CD4-positive, CD25-positive, alpha-beta regulatory T cell (primary cell): ENCODE results near the gene FHIT. TPM values are rescaled to one million over a fixed set of nuclear protein-coding genes. Genes with fewer than 3 reads are reported as not detected.
A peak's percentile ranks its signal among the peaks of the same experiment; 100 is the strongest.

Experiments used
- ATAC-seq, 2 donors: fragments of 150-1000 bp; cut with Tn5 transposase; one replicate each; pipeline ENCODE4 v1.10.0; 2021; ENCODE audit warnings: low read depth in 2 of 2, moderate number of reproducible peaks in 2 of 2, moderate library complexity in 1 of 2
- DNase-seq, 3 donors: peaks; one replicate each; pipeline versions ENCODE4 v3.0.0 to v3.0.0-alpha.2; 2012 to 2022; ENCODE audit warnings: mixed read lengths in 1 of 3
- H3K27ac ChIP-seq: one replicate; pipeline ENCODE4 v1.7.0; 2013; ENCODE audit warnings: mild to moderate bottlenecking, low read length; ENCODE audit not compliant: insufficient read depth, poor library complexity, severe bottlenecking
- H3K27me3 ChIP-seq: one replicate; pipeline ENCODE4 v1.7.0; 2013; ENCODE audit warnings: low read length; ENCODE audit not compliant: control insufficient read depth, insufficient read depth
- H3K36me3 ChIP-seq: one replicate; pipeline ENCODE4 v1.7.0; 2013; ENCODE audit warnings: mild to moderate bottlenecking, low read length, moderate library complexity; ENCODE audit not compliant: control insufficient read depth, insufficient read depth
- H3K4me1 ChIP-seq: 2 replicates; pipeline ENCODE4 v1.7.0; 2013; ENCODE audit warnings: mild to moderate bottlenecking, low read length; ENCODE audit not compliant: insufficient read depth, control insufficient read depth, poor library complexity, severe bottlenecking
- H3K4me3 ChIP-seq: one replicate; pipeline ENCODE4 v1.7.0; 2013; ENCODE audit warnings: low read depth, mild to moderate bottlenecking, low read length, moderate library complexity
- H3K9me3 ChIP-seq, 2 experiments: 1 replicate in 1 of 2; 2 replicates in 1 of 2; pipeline ENCODE4 v1.7.0; 2013; ENCODE audit warnings: low read length in 2 of 2, mild to moderate bottlenecking in 1 of 2, moderate library complexity in 1 of 2; ENCODE audit not compliant: control insufficient read depth in 2 of 2
- H3K27ac Mint-ChIP-seq, 3 donors: one replicate each; pipeline ENCODE4 v1.8.0; 2020 to 2022; ENCODE audit warnings: mild to moderate bottlenecking in 3 of 3, mixed read lengths in 3 of 3, moderate library complexity in 2 of 3
- H3K27me3 Mint-ChIP-seq: one replicate; pipeline ENCODE4 v1.8.0; 2022; ENCODE audit warnings: mild to moderate bottlenecking, mixed read lengths
- H3K36me3 Mint-ChIP-seq: one replicate; pipeline ENCODE4 v1.8.0; 2020; ENCODE audit warnings: mixed read lengths
- H3K4me1 Mint-ChIP-seq, 4 donors: one replicate each; pipeline ENCODE4 v1.8.0; 2020 to 2022; ENCODE audit warnings: mixed read lengths in 4 of 4, mild to moderate bottlenecking in 1 of 4
- H3K4me3 Mint-ChIP-seq, 4 donors: one replicate each; pipeline ENCODE4 v1.8.0; 2020 to 2022; ENCODE audit warnings: mild to moderate bottlenecking in 4 of 4, mixed read lengths in 4 of 4, moderate library complexity in 3 of 4
- H3K9me3 Mint-ChIP-seq, 7 donors: one replicate each; pipeline ENCODE4 v1.8.0; 2020 to 2022; ENCODE audit warnings: mixed read lengths in 7 of 7, mild to moderate bottlenecking in 3 of 7, moderate library complexity in 2 of 7
- polyA plus RNA-seq, 4 donors: library from polyadenylated mRNA; unstranded; fragments of 300-500 nt; fragmentation: Illumina TruSeq; gene quantifications; one replicate each; pipeline ENCODE4 v1.2.3, GENCODE V29; 2021
- total RNA-seq: library from RNA; stranded (reverse); gene quantifications from one replicate; pipeline ENCODE4 v1.2.3, GENCODE V29; 2022

The FHIT gene
- total and polyA plus RNA-seq, 5 donors from 2014 or later, result 7.8 to 120 (median 14.4) TPM

DNA sequence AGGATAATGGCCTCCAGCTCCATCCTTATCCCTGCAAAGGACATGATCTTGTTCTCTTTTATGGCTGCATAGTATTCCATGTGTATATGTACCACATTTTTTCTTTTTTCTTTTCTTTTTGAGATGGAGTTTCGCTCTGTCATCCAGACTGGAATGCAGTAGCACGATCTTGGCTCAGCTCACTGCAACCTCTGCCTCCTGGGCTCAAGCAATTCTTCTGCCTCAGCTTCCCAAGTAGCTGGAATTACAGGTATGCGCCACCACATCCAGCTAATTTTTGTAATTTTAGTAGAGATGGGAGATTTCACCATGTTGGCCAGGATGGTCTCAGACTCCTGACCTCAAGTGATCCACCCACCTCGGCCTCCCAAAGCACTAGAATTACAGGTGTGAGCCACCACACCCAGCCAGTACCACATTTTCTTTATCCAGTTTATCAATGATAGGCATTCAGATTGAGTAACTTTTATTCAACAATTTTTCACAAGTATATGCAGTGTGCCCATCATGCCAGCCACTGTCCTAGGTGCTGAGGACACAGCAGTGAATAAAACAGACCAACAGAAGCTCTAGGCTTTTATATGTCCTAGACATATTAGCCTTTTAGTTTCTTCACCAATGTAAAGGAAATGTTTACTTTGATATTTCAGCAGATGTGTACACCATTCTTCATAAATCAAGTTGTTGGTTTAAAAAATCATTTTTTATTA, 815.2 kb downstream of the FHIT start:
- H3K9me3 Mint-ChIP-seq, result no peaks in the 10 kb centered on the region
- no peaks in the 10 kb centered on the region for H3K36me3 ChIP-seq

DNA sequence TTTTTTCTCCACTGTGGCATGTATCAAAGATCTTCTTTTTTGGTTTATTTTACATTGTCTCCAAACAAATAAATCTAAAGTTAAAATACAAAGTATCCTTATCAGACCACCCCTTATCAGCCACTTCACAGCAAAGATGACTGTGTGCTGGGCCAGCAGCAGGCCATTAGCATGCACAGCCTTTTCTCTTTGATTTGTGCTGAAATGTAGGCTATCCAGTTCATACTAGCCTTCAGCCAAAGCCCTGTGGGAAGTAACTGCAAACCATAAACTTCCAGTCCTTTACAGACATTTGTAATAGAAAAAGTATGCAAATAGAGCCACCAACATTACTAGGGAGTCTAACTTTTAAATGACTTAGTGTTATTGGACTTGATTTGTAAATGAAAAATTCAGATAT, 816.3 kb downstream of the FHIT start:
- DNase-seq, result no peak
- H3K4me3 ChIP-seq, result no peak overlapping the region
- no peak overlapping the region for H3K4me3 Mint-ChIP-seq
- ATAC-seq, result no peak
- H3K4me1 Mint-ChIP-seq, result peaks cover 0 to 6% (median 0%) of the 10 kb centered on the region in 4 donors
- no peaks in the 10 kb centered on the region for H3K36me3 Mint-ChIP-seq
- H3K27ac ChIP-seq, result no peak overlapping the region
- H3K27ac Mint-ChIP-seq, result no peak overlapping the region
- peaks cover 0 to 4% (median 0%) of the 10 kb centered on the region in 7 donors for H3K9me3 Mint-ChIP-seq
- H3K27me3 ChIP-seq, result no peaks in the 10 kb centered on the region
- H3K27me3 Mint-ChIP-seq, result no peaks in the 10 kb centered on the region
- H3K9me3 ChIP-seq, result no peaks in the 10 kb centered on the region
- H3K4me1 ChIP-seq, result no peaks in the 10 kb centered on the region
- no peaks in the 10 kb centered on the region for H3K36me3 ChIP-seq

More for the DNA sequence above, 815.2 kb downstream of the FHIT start:
- Histone ChIP-seq H3K9me3 (no peaks in the 10 kb centered on the region), H3K4me3 (no peak overlapping the region), H3K27me3 (no peaks in the 10 kb centered on the region), H3K27ac (no peak overlapping the region), H3K4me1 (no peaks in the 10 kb centered on the region)
- Mint-ChIP-seq H3K27ac (no peak overlapping the region), H3K4me1 (peaks cover 0 to 8% (median 0%) of the 10 kb centered on the region in 4 donors), H3K4me3 (no peak overlapping the region), H3K27me3 (no peaks in the 10 kb centered on the region), H3K36me3 (no peaks in the 10 kb centered on the region)
- DNase-seq (no peak), ATAC-seq (no peak)

- Mint-ChIP-seq H3K9me3 (peaks cover 0 to 4% (median 0%) of the 10 kb centered on the region in 7 donors), H3K36me3 (no peaks in the 10 kb centered on the region), H3K4me1 (peaks cover 0 to 9% (median 0%) of the 10 kb centered on the region in 4 donors), H3K27ac (no peak overlapping the region), H3K27me3 (no peaks in the 10 kb centered on the region), H3K4me3 (no peak overlapping the region)
- no peaks in the 10 kb centered on the region for H3K9me3 ChIP-seq
- H3K27ac ChIP-seq, result no peak overlapping the region
- no peak for DNase-seq
- H3K4me3 ChIP-seq, result no peak overlapping the region
- no peak for ATAC-seq
- H3K4me1 ChIP-seq, result no peaks in the 10 kb centered on the region
- H3K36me3 ChIP-seq, result no peaks in the 10 kb centered on the region
- H3K27me3 ChIP-seq, result no peaks in the 10 kb centered on the region
Observed at GRCh38 chr3:60434323-60434722, 816.9 kb downstream of the FHIT start.

DNA sequence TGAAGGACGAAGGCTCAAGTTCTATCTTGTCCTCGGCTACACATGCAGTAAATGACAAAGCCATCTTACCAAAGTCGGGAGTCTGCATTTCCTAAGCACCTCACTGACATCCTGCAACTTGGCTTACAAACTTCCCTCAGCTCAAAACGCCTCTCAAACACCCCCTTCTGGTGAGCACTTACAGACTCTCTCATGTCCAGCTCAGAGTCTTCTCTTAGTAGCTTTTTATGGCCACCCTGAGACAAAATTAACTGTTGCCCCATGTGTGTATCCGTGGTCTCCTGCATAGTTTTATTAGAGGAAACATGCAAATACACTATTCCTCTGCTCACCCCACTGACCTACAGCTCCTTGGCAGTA, 819.7 kb downstream of the FHIT start:
- H3K27ac Mint-ChIP-seq, result no peak overlapping the region
- ATAC-seq, result peak in 1 of 2 donors; percentile 31
- no peaks in the 10 kb centered on the region for H3K36me3 ChIP-seq
- H3K27me3 ChIP-seq, result no peaks in the 10 kb centered on the region
- H3K4me3 ChIP-seq, result no peak overlapping the region
- H3K4me1 Mint-ChIP-seq, result peaks cover 0 to 9% (median 0%) of the 10 kb centered on the region in 4 donors
- H3K27ac ChIP-seq, result no peak overlapping the region
- H3K4me3 Mint-ChIP-seq, result no peak overlapping the region
- H3K9me3 ChIP-seq, result no peaks in the 10 kb centered on the region
- H3K27me3 Mint-ChIP-seq, result no peaks in the 10 kb centered on the region
- H3K36me3 Mint-ChIP-seq, result no peaks in the 10 kb centered on the region
- no peaks in the 10 kb centered on the region for H3K4me1 ChIP-seq
- peaks cover 0 to 4% (median 0%) of the 10 kb centered on the region in 7 donors for H3K9me3 Mint-ChIP-seq
- DNase-seq, result peak in 2 of 3 donors; percentile 3 to 27

DNA sequence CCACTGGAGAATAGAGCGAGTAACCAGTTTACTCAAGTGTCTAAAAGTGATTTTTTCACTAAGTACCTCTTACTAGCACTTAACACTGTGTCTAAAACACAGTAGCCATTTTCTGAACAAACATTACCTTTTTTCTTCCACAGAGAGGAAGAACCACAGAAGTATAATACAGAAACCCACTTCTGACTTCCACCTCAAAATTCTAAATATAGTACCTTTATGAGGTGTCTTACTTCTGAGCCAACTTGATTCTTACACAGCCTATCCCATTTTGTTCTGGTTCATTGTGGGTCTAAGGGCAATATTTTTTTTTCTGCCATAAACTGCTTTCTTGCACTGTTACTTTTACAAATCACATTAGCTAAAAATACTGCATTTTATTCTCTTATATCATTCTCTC, 821.0 kb downstream of the FHIT start:
- Mint-ChIP-seq H3K36me3 (no peaks in the 10 kb centered on the region), H3K27me3 (no peaks in the 10 kb centered on the region), H3K4me3 (no peak overlapping the region), H3K4me1 (peaks cover 0 to 9% (median 0%) of the 10 kb centered on the region in 4 donors), H3K27ac (no peak overlapping the region), H3K9me3 (peaks cover 0 to 4% (median 0%) of the 10 kb centered on the region in 7 donors)
- Histone ChIP-seq H3K36me3 (no peaks in the 10 kb centered on the region), H3K27ac (no peak overlapping the region), H3K9me3 (no peaks in the 10 kb centered on the region), H3K4me3 (no peak overlapping the region), H3K4me1 (no peaks in the 10 kb centered on the region), H3K27me3 (no peaks in the 10 kb centered on the region)
- DNase-seq, result peak in 1 of 3 donors; percentile 9
- no peak for ATAC-seq

DNA sequence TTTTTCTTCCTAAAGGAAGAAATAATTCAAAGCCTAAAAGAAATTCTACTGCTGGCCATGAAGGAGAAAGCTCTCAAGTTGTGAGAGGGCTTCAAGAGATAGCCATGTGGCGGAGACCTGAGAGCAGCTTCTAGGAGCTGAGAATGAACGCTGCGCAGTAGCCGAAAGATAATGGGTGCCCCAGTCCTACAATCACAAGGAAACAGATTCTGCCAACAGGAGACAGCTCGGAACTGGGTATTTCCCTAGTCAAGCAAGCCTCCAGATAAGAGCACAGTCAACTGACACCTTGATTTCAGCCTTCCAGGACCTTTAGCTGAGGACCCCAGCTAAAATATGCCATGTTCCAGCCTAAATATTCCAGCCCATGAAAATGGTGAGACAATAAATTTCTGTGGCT, 824.1 kb downstream of the FHIT start:
- Histone ChIP-seq H3K4me3 (no peak overlapping the region), H3K27ac (no peak overlapping the region), H3K27me3 (no peaks in the 10 kb centered on the region), H3K36me3 (no peaks in the 10 kb centered on the region), H3K9me3 (no peaks in the 10 kb centered on the region), H3K4me1 (no peaks in the 10 kb centered on the region)
- ATAC-seq (no peak), DNase-seq (no peak)
- H3K9me3 Mint-ChIP-seq, result peaks cover 0 to 4% (median 0%) of the 10 kb centered on the region in 7 donors
- H3K36me3 Mint-ChIP-seq, result no peaks in the 10 kb centered on the region
- H3K4me3 Mint-ChIP-seq, result no peak overlapping the region
- H3K27ac Mint-ChIP-seq, result no peak overlapping the region
- H3K27me3 Mint-ChIP-seq, result no peaks in the 10 kb centered on the region
- peaks cover 0 to 9% (median 0%) of the 10 kb centered on the region in 4 donors for H3K4me1 Mint-ChIP-seq

- H3K36me3 ChIP-seq, result no peaks in the 10 kb centered on the region
- no peak overlapping the region for H3K27ac Mint-ChIP-seq
- no peak overlapping the region for H3K27ac ChIP-seq
- no peaks in the 10 kb centered on the region for H3K27me3 Mint-ChIP-seq
- H3K36me3 Mint-ChIP-seq, result no peaks in the 10 kb centered on the region
- no peaks in the 10 kb centered on the region for H3K4me1 ChIP-seq
- H3K4me3 Mint-ChIP-seq, result no peak overlapping the region
- no peak for ATAC-seq
- peaks cover 0 to 2% (median 0%) of the 10 kb centered on the region in 7 donors for H3K9me3 Mint-ChIP-seq
- no peak for DNase-seq
- peaks cover 0 to 3% (median 0%) of the 10 kb centered on the region in 4 donors for H3K4me1 Mint-ChIP-seq
- no peak overlapping the region for H3K4me3 ChIP-seq
- H3K9me3 ChIP-seq, result no peaks in the 10 kb centered on the region
- no peaks in the 10 kb centered on the region for H3K27me3 ChIP-seq
Observed at GRCh38 chr3:60424942-60425341, 826.3 kb downstream of the FHIT start.

- Histone ChIP-seq H3K27me3 (no peaks in the 10 kb centered on the region), H3K36me3 (no peaks in the 10 kb centered on the region), H3K27ac (no peak overlapping the region), H3K4me1 (no peaks in the 10 kb centered on the region), H3K9me3 (no peaks in the 10 kb centered on the region), H3K4me3 (no peak overlapping the region)
- no peak for DNase-seq
- Mint-ChIP-seq H3K9me3 (peaks cover 0 to 2% (median 0%) of the 10 kb centered on the region in 7 donors), H3K4me1 (no peaks in the 10 kb centered on the region), H3K4me3 (no peak overlapping the region), H3K27ac (no peak overlapping the region), H3K36me3 (no peaks in the 10 kb centered on the region), H3K27me3 (no peaks in the 10 kb centered on the region)
- no peak for ATAC-seq
Observed at GRCh38 chr3:60424034-60424433, 827.2 kb downstream of the FHIT start.
